Measurements from ENCODE around the gene BCAS3.

BCAS3 gene

GRCh38 chr17:61174310-61174709 lies 496.7 kb downstream of the BCAS3 start:
- no peaks in the 10 kb centered on the region for H3K9me3 ChIP-seq (ENCODE audit: control insufficient read depth, low read length)
- DNase-seq: no peak
- no peaks in the 10 kb centered on the region for H3K36me3 ChIP-seq (ENCODE audit: control insufficient read depth, insufficient read depth, low read length)
- no peak overlapping the region for H3K27ac ChIP-seq (ENCODE audit: insufficient read depth, low read length, poor library complexity, severe bottlenecking)
- H3K4me1 ChIP-seq (ENCODE audit: control insufficient read depth, insufficient read depth, low read length, poor library complexity, severe bottlenecking): no peaks in the 10 kb centered on the region
- H3K4me3 ChIP-seq (ENCODE audit: insufficient read depth, low read depth, low read length, poor library complexity, severe bottlenecking): no peak overlapping the region
- no peaks in the 10 kb centered on the region for H3K27me3 ChIP-seq (replicated peaks; ENCODE audit: control insufficient read depth, insufficient read depth, low read length, poor library complexity, severe bottlenecking)

GRCh38 chr17:61175298-61176142 lies 497.9 kb downstream of the BCAS3 start:
- no peak for DNase-seq
- H3K36me3 ChIP-seq (ENCODE audit: control insufficient read depth, insufficient read depth, low read length): no peaks in the 10 kb centered on the region

GRCh38 chr17:61177351-61177750 lies 499.7 kb downstream of the BCAS3 start:
- Histone ChIP-seq H3K27ac (ENCODE audit: insufficient read depth, low read length, poor library complexity, severe bottlenecking) (no peak overlapping the region), H3K9me3 (ENCODE audit: control insufficient read depth, low read length) (no peaks in the 10 kb centered on the region), H3K4me3 (ENCODE audit: insufficient read depth, low read depth, low read length, poor library complexity, severe bottlenecking) (no peak overlapping the region), H3K4me1 (ENCODE audit: control insufficient read depth, insufficient read depth, low read length, poor library complexity, severe bottlenecking) (no peaks in the 10 kb centered on the region), H3K36me3 (ENCODE audit: control insufficient read depth, insufficient read depth, low read length) (no peaks in the 10 kb centered on the region), H3K27me3 (replicated peaks; ENCODE audit: control insufficient read depth, insufficient read depth, low read length, poor library complexity, severe bottlenecking) (no peaks in the 10 kb centered on the region)
- DNase-seq: no peak

More at GRCh38 chr17:61175298-61176142, 497.9 kb downstream of the BCAS3 start:
- Histone ChIP-seq H3K27me3 (replicated peaks; ENCODE audit: control insufficient read depth, insufficient read depth, low read length, poor library complexity, severe bottlenecking) (no peaks in the 10 kb centered on the region), H3K9me3 (ENCODE audit: control insufficient read depth, low read length) (no peaks in the 10 kb centered on the region), H3K4me3 (ENCODE audit: insufficient read depth, low read depth, low read length, poor library complexity, severe bottlenecking) (no peak overlapping the region), H3K4me1 (ENCODE audit: control insufficient read depth, insufficient read depth, low read length, poor library complexity, severe bottlenecking) (no peaks in the 10 kb centered on the region), H3K27ac (ENCODE audit: insufficient read depth, low read length, poor library complexity, severe bottlenecking) (no peak overlapping the region)

GRCh38 chr17:61178284-61178683 lies 500.6 kb downstream of the BCAS3 start:
- no peaks in the 10 kb centered on the region for H3K27me3 ChIP-seq (replicated peaks; ENCODE audit: control insufficient read depth, insufficient read depth, low read length, poor library complexity, severe bottlenecking)
- no peak for DNase-seq
- no peak overlapping the region for H3K27ac ChIP-seq (ENCODE audit: insufficient read depth, low read length, poor library complexity, severe bottlenecking)
- H3K4me3 ChIP-seq (ENCODE audit: insufficient read depth, low read depth, low read length, poor library complexity, severe bottlenecking): no peak overlapping the region
- no peaks in the 10 kb centered on the region for H3K36me3 ChIP-seq (ENCODE audit: control insufficient read depth, insufficient read depth, low read length)
- H3K9me3 ChIP-seq (ENCODE audit: control insufficient read depth, low read length): no peaks in the 10 kb centered on the region
- H3K4me1 ChIP-seq (ENCODE audit: control insufficient read depth, insufficient read depth, low read length, poor library complexity, severe bottlenecking): no peaks in the 10 kb centered on the region

GRCh38 chr17:61179380-61179806 lies 501.7 kb downstream of the BCAS3 start:
- Histone ChIP-seq H3K27me3 (replicated peaks; ENCODE audit: control insufficient read depth, insufficient read depth, low read length, poor library complexity, severe bottlenecking) (no peaks in the 10 kb centered on the region), H3K4me1 (ENCODE audit: control insufficient read depth, insufficient read depth, low read length, poor library complexity, severe bottlenecking) (no peaks in the 10 kb centered on the region), H3K9me3 (ENCODE audit: control insufficient read depth, low read length) (no peaks in the 10 kb centered on the region), H3K27ac (ENCODE audit: insufficient read depth, low read length, poor library complexity, severe bottlenecking) (no peak overlapping the region), H3K4me3 (ENCODE audit: insufficient read depth, low read depth, low read length, poor library complexity, severe bottlenecking) (no peak overlapping the region), H3K36me3 (ENCODE audit: control insufficient read depth, insufficient read depth, low read length) (no peaks in the 10 kb centered on the region)
- DNase-seq: no peak

GRCh38 chr17:61183793-61184192 lies 506.1 kb downstream of the BCAS3 start:
- Histone ChIP-seq H3K27ac (ENCODE audit: insufficient read depth, low read length, poor library complexity, severe bottlenecking) (no peak overlapping the region), H3K4me3 (ENCODE audit: insufficient read depth, low read depth, low read length, poor library complexity, severe bottlenecking) (no peak overlapping the region), H3K27me3 (replicated peaks; ENCODE audit: control insufficient read depth, insufficient read depth, low read length, poor library complexity, severe bottlenecking) (no peaks in the 10 kb centered on the region), H3K9me3 (ENCODE audit: control insufficient read depth, low read length) (no peaks in the 10 kb centered on the region), H3K36me3 (ENCODE audit: control insufficient read depth, insufficient read depth, low read length) (no peaks in the 10 kb centered on the region), H3K4me1 (ENCODE audit: control insufficient read depth, insufficient read depth, low read length, poor library complexity, severe bottlenecking) (no peaks in the 10 kb centered on the region)
- no peak for DNase-seq

- no peak overlapping the region for H3K4me3 ChIP-seq (ENCODE audit: insufficient read depth, low read depth, low read length, poor library complexity, severe bottlenecking)
- H3K36me3 ChIP-seq (ENCODE audit: control insufficient read depth, insufficient read depth, low read length): no peaks in the 10 kb centered on the region
- DNase-seq: no peak
- H3K27ac ChIP-seq (ENCODE audit: insufficient read depth, low read length, poor library complexity, severe bottlenecking): no peak overlapping the region
- H3K9me3 ChIP-seq (ENCODE audit: control insufficient read depth, low read length): no peaks in the 10 kb centered on the region
- H3K4me1 ChIP-seq (ENCODE audit: control insufficient read depth, insufficient read depth, low read length, poor library complexity, severe bottlenecking): no peaks in the 10 kb centered on the region
- no peaks in the 10 kb centered on the region for H3K27me3 ChIP-seq (replicated peaks; ENCODE audit: control insufficient read depth, insufficient read depth, low read length, poor library complexity, severe bottlenecking)
Observed at GRCh38 chr17:61185385-61185784, 507.7 kb downstream of the BCAS3 start.

- Histone ChIP-seq H3K27ac (ENCODE audit: insufficient read depth, low read length, poor library complexity, severe bottlenecking) (no peak overlapping the region), H3K27me3 (replicated peaks; ENCODE audit: control insufficient read depth, insufficient read depth, low read length, poor library complexity, severe bottlenecking) (no peaks in the 10 kb centered on the region), H3K9me3 (ENCODE audit: control insufficient read depth, low read length) (no peaks in the 10 kb centered on the region), H3K4me3 (ENCODE audit: insufficient read depth, low read depth, low read length, poor library complexity, severe bottlenecking) (no peak overlapping the region), H3K4me1 (ENCODE audit: control insufficient read depth, insufficient read depth, low read length, poor library complexity, severe bottlenecking) (no peaks in the 10 kb centered on the region), H3K36me3 (ENCODE audit: control insufficient read depth, insufficient read depth, low read length) (no peaks in the 10 kb centered on the region)
- no peak for DNase-seq
Observed at GRCh38 chr17:61187038-61187437, 509.4 kb downstream of the BCAS3 start.

- Histone ChIP-seq H3K27me3 (replicated peaks; ENCODE audit: control insufficient read depth, insufficient read depth, low read length, poor library complexity, severe bottlenecking) (no peaks in the 10 kb centered on the region), H3K27ac (ENCODE audit: insufficient read depth, low read length, poor library complexity, severe bottlenecking) (no peak overlapping the region), H3K36me3 (ENCODE audit: control insufficient read depth, insufficient read depth, low read length) (no peaks in the 10 kb centered on the region), H3K4me3 (ENCODE audit: insufficient read depth, low read depth, low read length, poor library complexity, severe bottlenecking) (no peak overlapping the region), H3K4me1 (ENCODE audit: control insufficient read depth, insufficient read depth, low read length, poor library complexity, severe bottlenecking) (no peaks in the 10 kb centered on the region), H3K9me3 (ENCODE audit: control insufficient read depth, low read length) (no peaks in the 10 kb centered on the region)
- DNase-seq: no peak
Observed at GRCh38 chr17:61188081-61188480, 510.4 kb downstream of the BCAS3 start.

GRCh38 chr17:61189968-61190367 lies 512.3 kb downstream of the BCAS3 start:
- H3K4me1 ChIP-seq (ENCODE audit: control insufficient read depth, insufficient read depth, low read length, poor library complexity, severe bottlenecking): no peaks in the 10 kb centered on the region
- no peaks in the 10 kb centered on the region for H3K9me3 ChIP-seq (ENCODE audit: control insufficient read depth, low read length)
- no peak overlapping the region for H3K4me3 ChIP-seq (ENCODE audit: insufficient read depth, low read depth, low read length, poor library complexity, severe bottlenecking)
- no peak for DNase-seq
- H3K27ac ChIP-seq (ENCODE audit: insufficient read depth, low read length, poor library complexity, severe bottlenecking): no peak overlapping the region
- H3K27me3 ChIP-seq (replicated peaks; ENCODE audit: control insufficient read depth, insufficient read depth, low read length, poor library complexity, severe bottlenecking): no peaks in the 10 kb centered on the region
- H3K36me3 ChIP-seq (ENCODE audit: control insufficient read depth, insufficient read depth, low read length): no peaks in the 10 kb centered on the region

Measured in effector memory CD4-positive, alpha-beta T cell (primary cell).